Endodermal cell (in vitro differentiated cells): ENCODE measurements around the gene C1orf210. TPM values are rescaled to one million over a fixed set of nuclear protein-coding genes. Genes with fewer than 3 reads are reported as not detected.
A peak's percentile ranks its signal among the peaks of the same experiment; 100 is the strongest.

Experiments used
- DNase-seq: peaks from one replicate; pipeline ENCODE4 v3.0.0-alpha.2; 2017
- H3K27ac ChIP-seq: 2 replicates; pipeline ENCODE4 v1.5.1; 2013; ENCODE audit warnings: mild to moderate bottlenecking, low read depth, low read length, moderate library complexity
- H3K27me3 ChIP-seq: 2 replicates; pipeline ENCODE4 v1.6.1; 2013; ENCODE audit warnings: mild to moderate bottlenecking, low read length, moderate library complexity; ENCODE audit not compliant: insufficient read depth, control insufficient read depth, poor library complexity, severe bottlenecking
- H3K36me3 ChIP-seq: 2 replicates; pipeline ENCODE4 v1.7.0; 2013; ENCODE audit warnings: mild to moderate bottlenecking, low read length, moderate library complexity; ENCODE audit not compliant: control insufficient read depth, insufficient read depth
- H3K4me1 ChIP-seq: one replicate; pipeline ENCODE4 v1.7.0; 2013; ENCODE audit warnings: low read length; ENCODE audit not compliant: control insufficient read depth, insufficient read depth
- H3K4me3 ChIP-seq: 2 replicates; pipeline ENCODE4 v1.5.1; 2013; ENCODE audit warnings: mild to moderate bottlenecking, low read length, moderate library complexity
- H3K9ac ChIP-seq: 2 replicates; pipeline ENCODE4 v1.6.1; 2013; ENCODE audit warnings: mild to moderate bottlenecking, low read length, moderate library complexity; ENCODE audit not compliant: poor library complexity, severe bottlenecking; ENCODE audit errors: extremely low read depth
- H3K9me3 ChIP-seq: 2 replicates; pipeline ENCODE4 v1.6.1; 2013; ENCODE audit warnings: mild to moderate bottlenecking, low read length, moderate library complexity; ENCODE audit not compliant: control insufficient read depth
- H3K27ac Mint-ChIP-seq: 2 replicates; pipeline ENCODE4 v1.8.0; 2020; ENCODE audit warnings: mixed read lengths
- H3K27me3 Mint-ChIP-seq: 2 replicates; pipeline ENCODE4 v1.8.0; 2021; ENCODE audit warnings: mild to moderate bottlenecking, mixed read lengths; ENCODE audit not compliant: insufficient read depth
- H3K36me3 Mint-ChIP-seq: 2 replicates; pipeline ENCODE4 v1.8.0; 2020; ENCODE audit warnings: low read depth, mixed read lengths
- H3K4me1 Mint-ChIP-seq: 2 replicates; pipeline ENCODE4 v1.8.0; 2020; ENCODE audit warnings: mixed read lengths
- H3K4me3 Mint-ChIP-seq: 2 replicates; pipeline ENCODE4 v1.8.0; 2020; ENCODE audit warnings: mild to moderate bottlenecking, moderate library complexity, mixed read lengths
- H3K9me3 Mint-ChIP-seq: 2 replicates; pipeline ENCODE4 v1.8.0; 2020; ENCODE audit warnings: mild to moderate bottlenecking, mixed read lengths
- CTCF ChIP-seq: fragments of 200-600 bp; sonication (generic); conservative IDR thresholded peaks from 2 replicates; pipeline ENCODE4 v1.5.0; 2021; ENCODE audit warnings: antibody characterized with exemption, mild to moderate bottlenecking
- WGBS, 2 experiments: methylation state at CpG; one replicate each; pipeline versions ENCODE4 v1.1.5 to v1.1.7; 2013; ENCODE audit warnings: missing lambda C conversion rate in 2 of 2, mixed read lengths in 1 of 2; ENCODE audit not compliant: insufficient coverage in 1 of 2, insufficient read length in 1 of 2; 5-methylcytosine and 5-hydroxymethylcytosine counted together
- total RNA-seq, 2 donors: library from RNA; stranded (reverse); fragmentation: NEBNext Ultra II Directional in 1 of 2; extraction: Animal tissue kit (Norgen Biotek cat#: 25700) in 1 of 2; gene quantifications; 2 replicates in 1 of 2; 3 replicates in 1 of 2; pipeline ENCODE4 v1.2.1, GENCODE V29; 2021

Gene C1orf210
- total RNA-seq, 2 donors from 2014 or later = 9.7 to 17.9 TPM

GRCh38 chr1:43306688-43307457 lies 21.5 kb upstream of the C1orf210 start:
- no peaks in the 10 kb centered on the region for H3K36me3 Mint-ChIP-seq
- no peak overlapping the region for H3K4me3 Mint-ChIP-seq
- DNase-seq = no peak
- H3K9me3 ChIP-seq = no peaks in the 10 kb centered on the region
- no peak overlapping the region for H3K27ac Mint-ChIP-seq
- no peak for TF ChIP-seq CTCF
- H3K27me3 Mint-ChIP-seq = peaks cover 4% of the 10 kb centered on the region
- H3K9ac ChIP-seq = no peak overlapping the region
- H3K4me1 Mint-ChIP-seq = peaks cover 17% of the 10 kb centered on the region
- no peaks in the 10 kb centered on the region for H3K27me3 ChIP-seq
- no peaks in the 10 kb centered on the region for H3K36me3 ChIP-seq
- no peak overlapping the region for H3K27ac ChIP-seq
- H3K4me1 ChIP-seq = no peaks in the 10 kb centered on the region
- no peaks in the 10 kb centered on the region for H3K9me3 Mint-ChIP-seq
- H3K4me3 ChIP-seq = no peak overlapping the region
- 94% methylated on average over 7 to 17 of the region's 17 CpGs for WGBS, 2 experiments

- Mint-ChIP-seq H3K36me3 (no peaks in the 10 kb centered on the region), H3K27ac (peak overlapping the region; percentile 16), H3K9me3 (no peaks in the 10 kb centered on the region), H3K4me3 (no peak overlapping the region), H3K4me1 (peaks cover 17% of the 10 kb centered on the region), H3K27me3 (peaks cover 4% of the 10 kb centered on the region)
- H3K27ac ChIP-seq = no peak overlapping the region
- 89 to 92% methylated on average over 6 of the region's 6 CpGs for WGBS, 2 experiments
- H3K27me3 ChIP-seq = no peaks in the 10 kb centered on the region
- no peak overlapping the region for H3K9ac ChIP-seq
- H3K9me3 ChIP-seq = no peaks in the 10 kb centered on the region
- H3K4me3 ChIP-seq = no peak overlapping the region
- no peak for DNase-seq
- TF ChIP-seq CTCF = no peak
- no peaks in the 10 kb centered on the region for H3K4me1 ChIP-seq
- H3K36me3 ChIP-seq = no peaks in the 10 kb centered on the region
Observed at GRCh38 chr1:43305926-43306687, 20.7 kb upstream of the C1orf210 start.

- no peaks in the 10 kb centered on the region for H3K4me1 ChIP-seq
- Mint-ChIP-seq H3K27ac (no peak overlapping the region), H3K4me3 (no peak overlapping the region), H3K4me1 (peaks cover 17% of the 10 kb centered on the region), H3K36me3 (no peaks in the 10 kb centered on the region), H3K9me3 (no peaks in the 10 kb centered on the region), H3K27me3 (peaks cover 1% of the 10 kb centered on the region)
- no peaks in the 10 kb centered on the region for H3K36me3 ChIP-seq
- H3K27me3 ChIP-seq = no peaks in the 10 kb centered on the region
- no peak overlapping the region for H3K27ac ChIP-seq
- DNase-seq = no peak
- no peak overlapping the region for H3K9ac ChIP-seq
- no peak overlapping the region for H3K4me3 ChIP-seq
- no peaks in the 10 kb centered on the region for H3K9me3 ChIP-seq
- no peak for TF ChIP-seq CTCF
- WGBS, 2 experiments = 94 to 95% methylated on average over 2 to 3 of the region's 3 CpGs
Observed at GRCh38 chr1:43305461-43305860, 20.1 kb upstream of the C1orf210 start.
